ENCODE measurements around the gene LRMDA.

LRMDA gene

GRCh38 chr10:75679536-75679935 is 248.1 kb downstream of the LRMDA start:
- Histone ChIP-seq H3K79me2 (ENCODE audit: insufficient read depth, low read length) (no peaks in the 10 kb centered on the region), H2AFZ (ENCODE audit: low read depth, low read length) (no peak overlapping the region), H3K36me3 (ENCODE audit: insufficient read depth, low read length) (no peaks in the 10 kb centered on the region), H3K27me3 (ENCODE audit: insufficient read depth, low read length, poor library complexity) (peaks cover 30% of the 10 kb centered on the region), H3K4me3 (ENCODE audit: low read depth in 1 of 2, low read length in 2 of 2) (no peak overlapping the region), H3K9ac (ENCODE audit: low read depth, low read length) (no peak overlapping the region), H3K27ac (ENCODE audit: low read length) (no peak overlapping the region), H3K4me2 (ENCODE audit: insufficient read depth, low read length) (no peak overlapping the region), H4K20me1 (ENCODE audit: insufficient read depth, low read length) (no peaks in the 10 kb centered on the region), H3K9me3 (ENCODE audit: insufficient read depth, low read length, severe bottlenecking) (no peaks in the 10 kb centered on the region), H3K4me1 (ENCODE audit: insufficient read depth, low read length) (no peaks in the 10 kb centered on the region)
- TF ChIP-seq EZH2 (IDR thresholded peaks at IDR 0.05; ENCODE audit: borderline replicate concordance, low read depth, low read length, severe bottlenecking), result no peak
- TF ChIP-seq, protein P1, sequence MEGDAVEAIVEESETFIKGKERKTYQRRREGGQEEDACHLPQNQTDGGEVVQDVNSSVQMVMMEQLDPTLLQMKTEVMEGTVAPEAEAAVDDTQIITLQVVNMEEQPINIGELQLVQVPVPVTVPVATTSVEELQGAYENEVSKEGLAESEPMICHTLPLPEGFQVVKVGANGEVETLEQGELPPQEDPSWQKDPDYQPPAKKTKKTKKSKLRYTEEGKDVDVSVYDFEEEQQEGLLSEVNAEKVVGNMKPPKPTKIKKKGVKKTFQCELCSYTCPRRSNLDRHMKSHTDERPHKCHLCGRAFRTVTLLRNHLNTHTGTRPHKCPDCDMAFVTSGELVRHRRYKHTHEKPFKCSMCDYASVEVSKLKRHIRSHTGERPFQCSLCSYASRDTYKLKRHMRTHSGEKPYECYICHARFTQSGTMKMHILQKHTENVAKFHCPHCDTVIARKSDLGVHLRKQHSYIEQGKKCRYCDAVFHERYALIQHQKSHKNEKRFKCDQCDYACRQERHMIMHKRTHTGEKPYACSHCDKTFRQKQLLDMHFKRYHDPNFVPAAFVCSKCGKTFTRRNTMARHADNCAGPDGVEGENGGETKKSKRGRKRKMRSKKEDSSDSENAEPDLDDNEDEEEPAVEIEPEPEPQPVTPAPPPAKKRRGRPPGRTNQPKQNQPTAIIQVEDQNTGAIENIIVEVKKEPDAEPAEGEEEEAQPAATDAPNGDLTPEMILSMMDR (IDR thresholded peaks at IDR 0.05; ENCODE audit: borderline replicate concordance, extremely low read depth, low read length, poor library complexity, severe bottlenecking), result no peak
- no peak for DNase-seq
- no peak for ATAC-seq (ENCODE audit: insufficient read depth, low read depth)

DNA sequence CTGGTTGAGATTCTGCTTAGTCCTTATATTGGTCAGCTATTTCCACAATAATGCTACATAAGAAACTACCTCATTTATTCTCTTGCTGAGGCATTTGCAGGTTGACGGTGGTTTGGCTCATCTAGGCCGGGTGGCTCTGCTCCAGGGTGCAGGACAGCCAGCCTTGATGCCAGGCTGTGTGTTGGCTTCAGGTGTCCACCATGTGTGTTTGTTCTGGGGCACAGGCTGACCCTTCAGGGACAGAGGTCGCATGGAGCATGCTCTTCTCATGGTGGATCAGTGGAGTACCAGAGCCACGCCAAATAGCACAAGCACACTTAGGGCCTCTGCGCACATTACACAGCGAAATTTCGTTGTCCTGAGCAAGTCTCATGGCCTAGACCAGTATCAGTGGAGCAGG is 249.9 kb downstream of the LRMDA start:
- Histone ChIP-seq H3K9me3 (ENCODE audit: insufficient read depth, low read length, severe bottlenecking) (no peaks in the 10 kb centered on the region), H3K27ac (ENCODE audit: low read length) (no peak overlapping the region), H3K9ac (ENCODE audit: low read depth, low read length) (no peak overlapping the region), H3K4me2 (ENCODE audit: insufficient read depth, low read length) (no peak overlapping the region), H3K36me3 (ENCODE audit: insufficient read depth, low read length) (no peaks in the 10 kb centered on the region), H3K4me1 (ENCODE audit: insufficient read depth, low read length) (no peaks in the 10 kb centered on the region), H3K4me3 (ENCODE audit: low read depth in 1 of 2, low read length in 2 of 2) (no peak overlapping the region), H3K79me2 (ENCODE audit: insufficient read depth, low read length) (no peaks in the 10 kb centered on the region), H3K27me3 (ENCODE audit: insufficient read depth, low read length, poor library complexity) (peaks cover 29% of the 10 kb centered on the region), H4K20me1 (ENCODE audit: insufficient read depth, low read length) (no peaks in the 10 kb centered on the region), H2AFZ (ENCODE audit: low read depth, low read length) (no peak overlapping the region)
- ATAC-seq (ENCODE audit: insufficient read depth, low read depth) (no peak), DNase-seq (no peak)
- TF ChIP-seq, protein P1 (IDR thresholded peaks at IDR 0.05; ENCODE audit: borderline replicate concordance, extremely low read depth, low read length, poor library complexity, severe bottlenecking), result no peak
- TF ChIP-seq EZH2 (IDR thresholded peaks at IDR 0.05; ENCODE audit: borderline replicate concordance, low read depth, low read length, severe bottlenecking), result no peak

DNA sequence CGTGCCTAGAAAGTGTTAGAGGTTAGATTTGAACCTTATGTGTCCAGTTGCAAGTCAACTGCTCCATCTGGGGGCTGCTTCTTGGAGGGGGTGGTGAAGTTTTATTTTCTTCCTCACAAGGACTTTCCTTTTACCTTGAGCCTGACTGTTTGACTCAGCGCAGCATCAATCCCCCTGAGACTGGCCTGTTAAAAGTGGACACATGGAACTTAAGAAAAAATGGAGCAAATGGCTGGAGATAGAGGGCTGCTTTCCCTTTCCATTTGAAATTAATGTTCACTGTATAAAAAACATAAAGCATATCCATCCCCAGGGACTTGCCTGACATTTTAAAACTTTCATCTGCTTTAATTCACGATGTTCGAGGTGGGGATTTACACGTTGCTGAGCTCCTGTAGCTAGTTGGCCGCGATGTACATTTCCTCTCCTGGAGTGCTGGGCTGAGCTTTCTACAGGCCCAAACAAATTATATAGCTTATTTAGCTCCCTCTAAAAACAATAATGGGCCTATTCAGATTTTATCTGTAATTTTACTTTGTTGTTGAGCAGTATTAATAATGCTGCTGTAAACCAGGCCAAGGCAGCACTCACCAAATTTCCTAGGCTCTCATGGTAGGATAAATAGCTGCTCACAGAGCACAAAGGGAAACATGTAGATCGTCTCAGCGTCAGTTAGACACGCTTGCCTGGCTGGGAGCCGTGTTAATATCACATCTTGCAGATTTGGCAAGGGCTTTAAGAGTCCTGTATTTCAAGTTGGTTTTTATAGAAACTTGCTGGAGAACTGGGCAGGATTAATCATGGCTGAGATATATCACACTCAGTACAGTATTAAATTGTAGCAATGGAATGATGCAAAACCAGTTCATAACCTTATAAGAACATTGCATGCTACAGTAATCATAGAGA is 251.5 kb downstream of the LRMDA start:
- Histone ChIP-seq H3K9ac (ENCODE audit: low read depth, low read length) (no peak overlapping the region), H3K36me3 (ENCODE audit: insufficient read depth, low read length) (no peaks in the 10 kb centered on the region), H3K79me2 (ENCODE audit: insufficient read depth, low read length) (no peaks in the 10 kb centered on the region), H3K27ac (ENCODE audit: low read length) (no peak overlapping the region), H3K4me3 (ENCODE audit: low read depth in 1 of 2, low read length in 2 of 2) (no peak overlapping the region), H3K4me1 (ENCODE audit: insufficient read depth, low read length) (no peaks in the 10 kb centered on the region), H2AFZ (ENCODE audit: low read depth, low read length) (no peak overlapping the region), H4K20me1 (ENCODE audit: insufficient read depth, low read length) (no peaks in the 10 kb centered on the region), H3K9me3 (ENCODE audit: insufficient read depth, low read length, severe bottlenecking) (no peaks in the 10 kb centered on the region), H3K4me2 (ENCODE audit: insufficient read depth, low read length) (no peak overlapping the region), H3K27me3 (ENCODE audit: insufficient read depth, low read length, poor library complexity) (peaks cover 19% of the 10 kb centered on the region)
- no peak for TF ChIP-seq EZH2 (IDR thresholded peaks at IDR 0.05; ENCODE audit: borderline replicate concordance, low read depth, low read length, severe bottlenecking)
- TF ChIP-seq, protein P1 (IDR thresholded peaks at IDR 0.05; ENCODE audit: borderline replicate concordance, extremely low read depth, low read length, poor library complexity, severe bottlenecking), result no peak
- DNase-seq (no peak), ATAC-seq (ENCODE audit: insufficient read depth, low read depth) (no peak)

All from DND-41 (cell line).